ENCODE data around the gene RAI1.

RAI1 gene

GRCh38 chr17:17711641-17712162 is 30.4 kb downstream of the RAI1 start:
- TF ChIP-seq ZNF660 (tag by site-specific recombination; IDR thresholded peaks at IDR 0.05) (no peak), ZBTB17 (tag by site-specific recombination; IDR thresholded peaks at IDR 0.05) (no peak), ZNF561 (tag by site-specific recombination; IDR thresholded peaks at IDR 0.05; ENCODE audit: borderline replicate concordance) (no peak), ZNF623 (tag by site-specific recombination; IDR thresholded peaks at IDR 0.05) (no peak), ZNF768 (tag by site-specific recombination; IDR thresholded peaks at IDR 0.05) (no peak), ZNF184 (tag by site-specific recombination; IDR thresholded peaks at IDR 0.05) (no peak), GLIS1 (tag by site-specific recombination; IDR thresholded peaks at IDR 0.05) (no peak), ZFP37 (tag by site-specific recombination; IDR thresholded peaks at IDR 0.05) (no peak), ZNF202 (tag by site-specific recombination; IDR thresholded peaks at IDR 0.05; ENCODE audit: borderline replicate concordance) (no peak), HOXD13 (CRISPR knock-in tag; IDR thresholded peaks at IDR 0.05; ENCODE audit: borderline replicate concordance) (no peak), ZNF114 (tag by site-specific recombination; IDR thresholded peaks at IDR 0.05) (no peak), GFI1B (tag by site-specific recombination; IDR thresholded peaks at IDR 0.05) (no peak), KLF10 (tag by site-specific recombination; IDR thresholded peaks at IDR 0.05) (no peak), IKZF3 (tag by site-specific recombination; IDR thresholded peaks at IDR 0.05) (no peak), ZNF138 (tag by site-specific recombination; IDR thresholded peaks at IDR 0.05; ENCODE audit: borderline replicate concordance) (no peak)
- H3K4me1 ChIP-seq (ENCODE audit: control insufficient read depth, insufficient read depth, low read length): peaks cover 32% of the 10 kb centered on the region
- CTCF ChIA-PET: interaction anchor here (0.6 to 0.7 kb wide), 3 partner anchors 44 to 350 kb away, joined by 3 to 4 read pairs (median 3); no protein-coding TSS in a partner anchor
- H3K4me3 ChIP-seq (ENCODE audit: low read depth, low read length): no peak overlapping the region
- POLR2A ChIA-PET: no interaction called here
- peak overlapping the region; percentile 12; the same call in 1 of the 2 replicates for H3K27ac ChIP-seq (ENCODE audit: extremely low read depth, low read depth, low read length)
- no peaks in the 10 kb centered on the region for H3K9me3 ChIP-seq (ENCODE audit: control insufficient read depth, insufficient read depth, low read depth, low read length)
- H3K36me3 ChIP-seq (ENCODE audit: control insufficient read depth in 2 of 2, insufficient read depth in 1 of 2, low read length in 2 of 2): no peaks in the 10 kb centered on the region

GRCh38 chr17:17712268-17712924 is 31.1 kb downstream of the RAI1 start:
- CTCF ChIA-PET: interaction anchor here (0.7 kb wide), 2 partner anchors 44 to 176 kb away, joined by 3 to 4 read pairs; no protein-coding TSS in a partner anchor
- POLR2A ChIA-PET: no interaction called here
- H3K4me1 ChIP-seq (ENCODE audit: control insufficient read depth, insufficient read depth, low read length): peaks cover 32% of the 10 kb centered on the region
- no peaks in the 10 kb centered on the region for H3K9me3 ChIP-seq (ENCODE audit: control insufficient read depth, insufficient read depth, low read depth, low read length)
- no peak for TF ChIP-seq ZSCAN5A (tag by site-specific recombination; IDR thresholded peaks at IDR 0.05)
- peak; percentile 85 for TF ChIP-seq EGR2 (tag by site-specific recombination; IDR thresholded peaks at IDR 0.05; ENCODE audit: low read depth)
- TF ChIP-seq ZNF585B (tag by site-specific recombination; IDR thresholded peaks at IDR 0.05): no peak
- peak; percentile 33; the same call in 1 of the 2 replicates for TF ChIP-seq PATZ1 (tag by site-specific recombination; IDR thresholded peaks at IDR 0.05)
- TF ChIP-seq ZNF600 (tag by site-specific recombination; IDR thresholded peaks at IDR 0.05): peak; percentile 77; the same call in 1 of the 2 replicates
- TF ChIP-seq KLF1 (tag by site-specific recombination; IDR thresholded peaks at IDR 0.05): peak; percentile 61
- TF ChIP-seq ZNF623 (tag by site-specific recombination; IDR thresholded peaks at IDR 0.05): peak; percentile 97
- TF ChIP-seq ZFP41 (tag by site-specific recombination; IDR thresholded peaks at IDR 0.05; ENCODE audit: borderline replicate concordance): no peak
- no peak for TF ChIP-seq ZNF280D (tag by site-specific recombination; IDR thresholded peaks at IDR 0.05)
- TF ChIP-seq ZFHX2 (tag by site-specific recombination; conservative IDR thresholded peaks at IDR 0.05): peak; percentile 84
- peak; percentile 88 for TF ChIP-seq ZNF16 (tag by site-specific recombination; IDR thresholded peaks at IDR 0.05; ENCODE audit: low read depth)
- no peak overlapping the region for H3K4me3 ChIP-seq (ENCODE audit: low read depth, low read length)
- peak overlapping the region; percentile 41; the same call in 1 of the 2 replicates for H3K27ac ChIP-seq (ENCODE audit: extremely low read depth, low read depth, low read length)
- no peaks in the 10 kb centered on the region for H3K36me3 ChIP-seq (ENCODE audit: control insufficient read depth in 2 of 2, insufficient read depth in 1 of 2, low read length in 2 of 2)

All from HEK293 (cell line).